ENCODE data around the gene TMEM150C.

- TF ChIP-seq POLR2A (IDR thresholded peaks at IDR 0.05) (no peak), CTCF (IDR thresholded peaks at IDR 0.05) (no peak)
These were observed 79.4 kb downstream of the TMEM150C start for GRCh38 chr4:82482387-82482786.
